M059J (cell line): Measurements from ENCODE around the gene ANO2. TPM values are rescaled to one million over a fixed set of nuclear protein-coding genes. Genes with fewer than 3 reads are reported as not detected.
"Not testable (repeated sequence)": the region's sequence is repeated elsewhere in the genome, so short reads cannot be mapped to it uniquely, and the experiment has no call there.

Experiments
- DNase-seq: peaks from one replicate; pipeline ENCODE4 v3.0.0-alpha.2; 2012; ENCODE audit warnings: low read depth
- total RNA-seq: library from RNA; depleted of rRNA; stranded (reverse); fragments of >200 nt; shearing (Covaris generic); gene quantifications from 2 replicates; pipeline ENCODE4 v1.2.3, GENCODE V29; 2014

ANO2 gene
- total RNA-seq, 1 experiment from 2014 or later: 0.86 TPM

- no peak for DNase-seq
Observed at GRCh38 chr12:5549011-5549410, 396.0 kb downstream of the ANO2 start.

GRCh38 chr12:5548152-5548943 is 396.7 kb downstream of the ANO2 start:
- no peak for DNase-seq

GRCh38 chr12:5546616-5547015 is 398.4 kb downstream of the ANO2 start:
- DNase-seq: peak; percentile 89

DNA sequence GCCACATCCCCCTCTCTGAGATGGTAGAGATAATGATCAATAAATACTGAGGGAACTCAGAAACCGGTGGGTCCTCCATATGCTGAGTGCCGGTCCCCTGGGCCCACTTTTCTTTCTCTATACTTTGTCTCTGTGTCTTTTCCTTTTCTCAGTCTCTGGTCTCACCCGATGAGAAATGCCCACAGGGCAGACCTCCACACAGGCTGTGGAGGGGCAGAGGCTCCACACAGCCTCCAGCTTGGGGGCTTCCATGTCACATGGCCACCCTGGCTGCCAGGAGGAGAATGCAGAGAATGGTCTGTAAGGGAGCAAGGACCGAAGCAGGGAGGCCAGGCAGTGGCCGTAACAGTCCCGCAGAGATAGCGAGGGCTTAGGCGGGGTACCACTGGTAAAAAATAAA is 407.3 kb downstream of the ANO2 start:
- DNase-seq: no peak

- DNase-seq: not testable (repeated sequence)
Observed at GRCh38 chr12:5537026-5537615, 407.9 kb downstream of the ANO2 start.

DNA sequence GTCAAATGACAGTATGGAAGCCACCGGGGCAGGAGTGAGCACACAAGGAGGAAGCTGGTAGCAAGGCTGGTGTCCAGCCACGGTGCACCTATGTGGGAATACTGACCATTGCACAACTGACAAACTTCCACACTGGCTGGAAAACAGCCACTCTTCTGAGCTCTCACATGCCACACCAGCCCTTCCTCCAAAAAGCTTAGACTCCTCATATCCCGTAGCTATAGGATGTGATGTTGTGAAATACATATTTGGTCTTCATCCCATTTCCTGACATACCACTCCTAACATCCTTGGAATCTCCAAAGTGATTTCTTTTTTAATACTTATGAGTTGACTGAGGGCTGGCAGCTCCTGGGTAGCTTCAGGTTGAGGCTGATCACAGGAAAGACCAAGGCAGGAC is 409.5 kb downstream of the ANO2 start:
- no peak for DNase-seq

DNA sequence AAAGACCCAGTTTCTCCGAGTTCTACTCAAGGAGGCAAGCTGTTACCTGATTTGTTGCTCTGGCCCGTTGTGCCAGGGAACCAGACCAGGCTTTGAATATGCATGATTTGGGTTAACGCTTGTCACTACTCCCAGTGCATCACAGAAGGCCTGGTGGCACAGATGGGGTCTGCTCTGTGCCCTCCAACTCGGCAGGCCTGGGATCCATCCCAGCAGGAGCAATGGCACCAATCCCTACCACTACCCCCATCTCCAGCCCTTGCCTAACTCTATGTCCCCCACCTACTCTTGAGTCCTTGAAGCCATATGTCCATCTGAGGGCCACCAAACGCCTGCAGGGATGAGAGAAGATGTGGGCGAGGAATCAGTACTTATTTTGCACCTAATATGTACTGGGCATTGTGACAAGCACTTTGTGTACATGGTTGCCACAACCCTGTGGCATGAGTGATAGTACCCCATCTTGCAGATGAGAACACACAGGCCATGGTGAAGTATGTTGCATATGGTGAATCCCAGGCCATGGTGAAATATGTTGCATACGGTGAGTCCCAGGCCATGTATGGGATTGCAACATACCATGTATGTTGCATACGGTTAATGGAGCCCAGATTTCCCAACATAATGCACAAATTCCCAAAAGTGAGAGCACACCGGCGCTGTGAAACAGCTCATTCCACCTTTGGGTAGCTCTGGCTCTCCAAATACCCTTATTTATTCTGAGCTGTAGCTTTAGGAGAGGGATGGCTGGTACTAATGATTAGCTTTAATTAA is 410.4 kb downstream of the ANO2 start:
- no peak for DNase-seq

GRCh38 chr12:5533368-5533767 is 411.7 kb downstream of the ANO2 start:
- DNase-seq: no peak

GRCh38 chr12:5525783-5526367 is 419.2 kb downstream of the ANO2 start:
- no peak for DNase-seq

- no peak for DNase-seq
Observed at GRCh38 chr12:5524769-5525436, 420.2 kb downstream of the ANO2 start.

DNA sequence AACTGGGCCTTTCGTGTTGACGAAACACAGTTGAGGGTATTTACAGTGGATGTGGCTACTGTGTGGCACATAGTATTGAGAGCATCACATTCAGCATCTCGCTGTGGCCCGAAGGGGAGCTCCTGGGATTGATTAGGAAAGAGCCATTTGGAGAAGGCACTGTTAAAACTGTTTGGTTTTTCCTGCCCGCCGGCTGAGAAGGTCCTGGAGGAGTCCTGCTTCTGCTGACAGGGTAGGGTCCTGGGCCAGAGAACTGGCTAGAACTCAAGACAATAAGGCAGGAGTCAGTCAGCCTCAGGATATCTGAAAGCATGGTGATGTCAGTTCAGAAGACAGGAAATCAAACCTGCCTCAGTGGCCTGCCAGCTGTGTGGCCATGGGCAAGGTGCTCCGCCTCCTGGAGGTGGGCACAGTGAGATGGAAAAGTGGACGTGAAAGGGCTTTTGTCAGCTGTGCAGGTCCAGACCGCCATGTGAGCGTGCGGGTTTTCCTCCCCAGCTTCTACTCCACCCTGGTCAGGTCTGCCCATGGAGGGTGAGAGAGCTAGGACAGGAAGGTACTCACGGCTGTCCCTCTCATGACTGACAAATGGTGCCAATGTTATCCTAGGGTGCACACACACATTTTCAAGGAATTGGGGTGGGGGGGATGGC is 420.8 kb downstream of the ANO2 start:
- DNase-seq: no peak

- DNase-seq: no peak
Observed at GRCh38 chr12:5523396-5524115, 421.5 kb downstream of the ANO2 start.

DNA sequence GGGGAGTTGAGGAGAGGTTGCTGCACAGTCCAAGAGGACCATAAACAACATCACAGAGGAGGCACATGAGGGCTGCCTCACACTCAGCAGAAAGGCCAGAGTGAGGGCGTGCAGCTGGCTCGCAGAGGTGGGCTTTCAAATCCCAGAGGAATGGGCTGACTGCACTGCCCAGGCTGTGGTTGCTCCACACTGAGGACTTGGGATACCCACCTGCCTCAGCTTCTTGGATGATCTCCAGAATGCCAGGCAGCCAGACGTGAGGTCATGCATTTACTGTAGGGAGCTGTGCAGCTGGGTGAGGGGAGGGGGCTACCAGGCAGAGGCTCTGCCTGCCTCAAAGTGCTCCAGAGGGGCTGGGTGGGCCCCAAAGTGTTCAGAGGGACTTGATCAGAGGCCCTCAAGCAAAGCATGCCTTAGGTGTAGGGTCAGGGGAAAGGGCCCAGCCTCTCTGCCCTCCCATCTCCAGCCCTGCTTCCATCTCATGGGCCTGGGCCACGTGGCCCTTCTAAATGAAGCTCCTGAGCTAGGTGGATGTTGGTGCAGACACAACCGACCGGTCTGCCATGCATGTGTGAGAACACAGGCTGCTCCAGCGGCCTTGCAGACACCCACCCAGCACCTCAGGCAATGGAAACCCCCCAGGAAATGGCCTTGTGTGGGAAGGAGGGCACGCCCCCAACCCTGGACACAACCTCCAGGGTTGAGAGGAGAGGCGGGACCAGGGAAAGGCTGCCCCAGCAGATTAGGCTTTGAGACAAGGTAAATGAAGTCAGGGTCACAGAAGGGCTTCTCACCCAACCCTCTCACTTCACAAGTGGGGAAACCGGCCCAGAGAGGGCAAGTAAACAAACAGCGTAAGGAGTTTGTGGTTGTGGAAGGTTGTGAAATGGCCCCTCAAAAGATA is 422.4 kb downstream of the ANO2 start:
- DNase-seq: no peak

GRCh38 chr12:5521456-5522325 is 423.4 kb downstream of the ANO2 start:
- DNase-seq: no peak

DNA sequence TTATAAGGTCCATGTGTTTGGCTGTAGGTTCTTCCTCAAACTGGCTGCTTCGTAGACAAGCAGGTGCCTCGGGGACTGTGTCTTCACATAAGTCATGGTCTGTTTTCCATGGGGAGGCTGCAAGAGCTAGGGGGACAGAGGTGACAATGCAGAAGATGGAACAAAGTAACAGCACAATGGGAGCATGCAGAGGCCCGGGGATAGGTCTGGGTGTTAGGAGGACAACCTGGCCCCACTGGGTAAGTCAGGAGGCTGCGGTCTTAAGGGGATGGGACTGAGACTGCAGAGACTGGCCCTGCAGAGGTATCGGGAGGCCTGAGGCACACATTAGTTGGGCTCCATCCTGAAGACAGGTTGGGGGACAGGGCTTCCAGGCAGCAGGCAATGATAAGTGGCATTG is 424.2 kb downstream of the ANO2 start:
- no peak for DNase-seq

GRCh38 chr12:5520037-5520436 is 425.0 kb downstream of the ANO2 start:
- DNase-seq: no peak

DNA sequence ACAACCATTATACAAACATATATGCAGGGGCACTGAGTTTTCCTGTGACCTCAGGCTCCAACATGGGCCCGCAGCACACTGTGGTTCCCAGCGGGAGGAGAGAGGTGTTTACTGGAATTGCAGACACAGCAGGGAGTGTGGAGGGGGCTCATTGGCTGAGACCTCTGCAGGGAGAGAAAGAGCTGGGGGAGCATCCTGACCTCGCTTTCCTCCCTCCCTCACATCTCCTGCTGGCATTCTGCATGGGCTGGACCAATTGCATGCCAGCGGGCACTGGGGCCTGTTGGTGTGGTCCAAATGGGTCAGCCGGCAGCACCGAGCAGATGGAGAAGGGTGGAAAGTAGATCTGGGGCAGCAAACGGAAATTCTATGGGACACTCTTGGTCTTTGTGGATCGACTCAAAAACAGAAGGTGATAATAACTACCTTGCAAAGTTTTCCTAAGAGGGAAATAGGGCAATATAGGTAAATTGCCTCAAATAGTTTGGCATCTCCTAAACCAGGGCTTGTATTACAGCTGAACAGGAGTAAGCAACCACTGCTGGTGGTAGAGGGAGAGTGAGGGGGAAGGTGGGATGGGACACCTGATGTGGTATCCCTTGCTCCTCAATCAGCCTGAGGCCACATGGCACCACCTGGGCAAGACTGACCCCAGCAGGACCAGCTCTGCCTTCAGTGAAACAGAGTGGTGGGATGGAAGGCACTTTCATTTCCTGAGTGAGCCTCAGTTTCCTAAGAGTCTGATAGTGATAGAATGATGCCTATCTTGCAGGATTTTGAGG is 426.3 kb downstream of the ANO2 start:
- no peak for DNase-seq
